ENCODE measurements around the gene PTMA. TPM values are rescaled to one million over a fixed set of nuclear protein-coding genes. Genes with fewer than 3 reads are reported as not detected.

PTMA gene
- total RNA-seq, 2 experiments from 2014 or later = 2,780 to 3,053 TPM

- peaks cover 62% of the 10 kb centered on the region for H3K79me2 ChIP-seq (ENCODE audit: insufficient read depth, low read depth, low read length)
- DNase-seq (ENCODE audit: low spot score) = no peak
- H3K4me3 ChIP-seq (ENCODE audit: low read depth, low read length, poor library complexity, severe bottlenecking) = peak overlapping the region; percentile 93
- ChIA-PET CTCF (ENCODE audit: unreplicated experiment) (interaction anchor here (0.5 to 1.4 kb wide), 3 partner anchors 20 to 77 kb away, joined by 3 to 5 read pairs (median 5); no protein-coding TSS in a partner anchor), POLR2A (interaction anchor here (0.5 to 3.1 kb wide), 9 partner anchors 13 to 1466 kb away, joined by 3 to 27 read pairs (median 4); no protein-coding TSS in a partner anchor)
- H3K9me3 ChIP-seq (ENCODE audit: low read length) = no peaks in the 10 kb centered on the region
- peak overlapping the region; percentile 95 for H3K27ac ChIP-seq (ENCODE audit: low read depth, low read length, poor library complexity, severe bottlenecking)
- H3K36me3 ChIP-seq (ENCODE audit: insufficient read depth, low read length) = peaks cover 42% of the 10 kb centered on the region
- H3K4me1 ChIP-seq (ENCODE audit: insufficient read depth, low read length, poor library complexity, severe bottlenecking) = peaks cover 35% of the 10 kb centered on the region
- H3K9me2 ChIP-seq (ENCODE audit: insufficient read depth, low read length) = no peaks in the 10 kb centered on the region
- TF ChIP-seq EZH2phosphoT487 (IDR thresholded peaks at IDR 0.05; ENCODE audit: borderline replicate concordance, low read depth, low read length) (no peak), CTCF (conservative IDR thresholded peaks at IDR 0.05; ENCODE audit: low read length) (no peak)
- intact Hi-C loops (cut with micrococcal nuclease; ENCODE audit: unreplicated experiment) = loop anchor here (1.0 kb wide), 1 partner anchor 32 kb away; no protein-coding TSS in a partner anchor
- peak overlapping the region; percentile 77 for H3K4me2 ChIP-seq (ENCODE audit: low read length)
- H2AFZ ChIP-seq (ENCODE audit: low read length) = peak overlapping the region; percentile 83; the same call in 1 of the 2 replicates
- no TSS peak for BruUV-seq (replicated peaks)
- H4K20me1 ChIP-seq (ENCODE audit: insufficient read depth, low read length) = peaks cover 20% of the 10 kb centered on the region
Observed at GRCh38 chr2:231707625-231707926, 749 bp upstream of the PTMA start.

- no peaks in the 10 kb centered on the region for H3K9me3 ChIP-seq (ENCODE audit: low read length)
- no TSS peak for BruUV-seq (replicated peaks)
- peaks cover 67% of the 10 kb centered on the region for H3K79me2 ChIP-seq (ENCODE audit: insufficient read depth, low read depth, low read length)
- DNase-seq (ENCODE audit: low spot score) = peak; percentile 75
- peaks cover 20% of the 10 kb centered on the region for H4K20me1 ChIP-seq (ENCODE audit: insufficient read depth, low read length)
- peak overlapping the region; percentile 93 for H3K4me3 ChIP-seq (ENCODE audit: low read depth, low read length, poor library complexity, severe bottlenecking)
- no peak overlapping the region for H2AFZ ChIP-seq (ENCODE audit: low read length)
- intact Hi-C loops (cut with micrococcal nuclease; ENCODE audit: unreplicated experiment) = loop anchor here (1.0 to 2.0 kb wide), 4 partner anchors 22 to 96 kb away; partner anchors contain the start of gene PDE6D
- peaks cover 41% of the 10 kb centered on the region for H3K4me1 ChIP-seq (ENCODE audit: insufficient read depth, low read length, poor library complexity, severe bottlenecking)
- TF ChIP-seq CTCF (conservative IDR thresholded peaks at IDR 0.05; ENCODE audit: low read length) = peak; percentile 42; the same call in 1 of the 2 replicates
- no peak for TF ChIP-seq EZH2phosphoT487 (IDR thresholded peaks at IDR 0.05; ENCODE audit: borderline replicate concordance, low read depth, low read length)
- H3K4me2 ChIP-seq (ENCODE audit: low read length) = peak overlapping the region; percentile 55
- POLR2A ChIA-PET = interaction anchor here (0.6 to 3.1 kb wide), 14 partner anchors 8 to 842 kb away, joined by 3 to 27 read pairs (median 6); no protein-coding TSS in a partner anchor
- H3K27ac ChIP-seq (ENCODE audit: low read depth, low read length, poor library complexity, severe bottlenecking) = peak overlapping the region; percentile 95
- H3K9me2 ChIP-seq (ENCODE audit: insufficient read depth, low read length) = no peaks in the 10 kb centered on the region
- H3K36me3 ChIP-seq (ENCODE audit: insufficient read depth, low read length) = peaks cover 51% of the 10 kb centered on the region
- CTCF ChIA-PET (ENCODE audit: unreplicated experiment) = interaction anchor here (1.3 kb wide), 1 partner anchor 35 kb away, joined by 3 read pairs; no protein-coding TSS in a partner anchor
Observed at GRCh38 chr2:231708773-231709635, 679 bp downstream of the PTMA start.
